Measurements from ENCODE around the gene ZNF689.

Gene ZNF689

GRCh38 chr16:30582611-30583340 lies 27.4 kb downstream of the ZNF689 start:
- no peak for TF ChIP-seq CTCF (IDR thresholded peaks at IDR 0.05; ENCODE audit: low read depth, low read length, missing control alignments)
- no peak overlapping the region for H3K4me3 ChIP-seq (replicated peaks; ENCODE audit: low read depth, low read length)
- no peak for DNase-seq (ENCODE audit: extremely low read depth, low read depth)

GRCh38 chr16:30581457-30581856 lies 28.7 kb downstream of the ZNF689 start:
- DNase-seq (ENCODE audit: extremely low read depth, low read depth), result no peak
- no peak overlapping the region for H3K4me3 ChIP-seq (replicated peaks; ENCODE audit: low read depth, low read length)
- TF ChIP-seq CTCF (IDR thresholded peaks at IDR 0.05; ENCODE audit: low read depth, low read length, missing control alignments), result no peak

- TF ChIP-seq CTCF (IDR thresholded peaks at IDR 0.05; ENCODE audit: low read depth, low read length, missing control alignments), result no peak
- no peak overlapping the region for H3K4me3 ChIP-seq (replicated peaks; ENCODE audit: low read depth, low read length)
- no peak for DNase-seq (ENCODE audit: extremely low read depth, low read depth)
Measured at GRCh38 chr16:30574678-30575077, 35.5 kb downstream of the ZNF689 start.

- peak; percentile 87 for DNase-seq (ENCODE audit: extremely low read depth, low read depth)
- no peak for TF ChIP-seq CTCF (IDR thresholded peaks at IDR 0.05; ENCODE audit: low read depth, low read length, missing control alignments)
- peak within 1 kb of the TSS; percentile 57 for H3K4me3 ChIP-seq (replicated peaks; ENCODE audit: low read depth, low read length)
Measured at GRCh38 chr16:30571445-30572322, 38.5 kb downstream of the ZNF689 start, which contains the start of gene ZNF688. ZNF688 (minus strand) TSS chr16:30571714; CDS start chr16:30571629, 85 bp downstream.

GRCh38 chr16:30570636-30571444 lies 39.3 kb downstream of the ZNF689 start:
- H3K4me3 ChIP-seq (replicated peaks; ENCODE audit: low read depth, low read length), result peak overlapping the region; percentile 57
- no peak for TF ChIP-seq CTCF (IDR thresholded peaks at IDR 0.05; ENCODE audit: low read depth, low read length, missing control alignments)
- DNase-seq (ENCODE audit: extremely low read depth, low read depth), result no peak
